GM19035 (cell line): Measurements from ENCODE around the gene CLIC6.

Experiments used
- ATAC-seq: cut with Tn5 transposase; IDR thresholded peaks from one replicate; pipeline ENCODE4 v1.9.1; 2021; ENCODE audit not compliant: unreplicated experiment

Gene CLIC6

GRCh38 chr21:34668803-34669148, at the start of gene CLIC6:
CLIC6 (plus strand) TSS chr21:34668994; CDS start chr21:34669389, 395 bp downstream.
- ATAC-seq: no peak

- ATAC-seq: no peak
Measured at GRCh38 chr21:34619841-34620665, 48.7 kb upstream of the CLIC6 start.

GRCh38 chr21:34621434-34622350, 47.1 kb upstream of the CLIC6 start:
- ATAC-seq: no peak

- ATAC-seq: no peak
Measured at GRCh38 chr21:34623516-34623915, 45.3 kb upstream of the CLIC6 start.

GRCh38 chr21:34625030-34625593, 43.7 kb upstream of the CLIC6 start:
- ATAC-seq: no peak

GRCh38 chr21:34626131-34626530, 42.7 kb upstream of the CLIC6 start:
- no peak for ATAC-seq

- ATAC-seq: no peak
Measured at GRCh38 chr21:34630536-34631143, 38.2 kb upstream of the CLIC6 start.

GRCh38 chr21:34632498-34632897, 36.3 kb upstream of the CLIC6 start:
- ATAC-seq: no peak

GRCh38 chr21:34635307-34635706, 33.5 kb upstream of the CLIC6 start:
- no peak for ATAC-seq

- no peak for ATAC-seq
Measured at GRCh38 chr21:34636961-34637360, 31.8 kb upstream of the CLIC6 start.

GRCh38 chr21:34639250-34639649, 29.5 kb upstream of the CLIC6 start:
- ATAC-seq: no peak

- peak; percentile 62 for ATAC-seq
Measured at GRCh38 chr21:34639882-34640788, 28.7 kb upstream of the CLIC6 start.

- no peak for ATAC-seq
Measured at GRCh38 chr21:34640858-34641257, 27.9 kb upstream of the CLIC6 start.

- no peak for ATAC-seq
Measured at GRCh38 chr21:34642211-34643075, 26.4 kb upstream of the CLIC6 start.

GRCh38 chr21:34644825-34645224, 24.0 kb upstream of the CLIC6 start:
- no peak for ATAC-seq

GRCh38 chr21:34647555-34647954, 21.2 kb upstream of the CLIC6 start:
- ATAC-seq: no peak

GRCh38 chr21:34648739-34649297, 20.0 kb upstream of the CLIC6 start:
- ATAC-seq: no peak

GRCh38 chr21:34649400-34649799, 19.4 kb upstream of the CLIC6 start:
- no peak for ATAC-seq

- ATAC-seq: no peak
Measured at GRCh38 chr21:34650861-34651431, 17.8 kb upstream of the CLIC6 start.
